Hepatocyte (in vitro differentiated cells): ENCODE results near the gene CELA2A.

ENCODE experiments used
- EZH2 ChIP-seq: fragments of 200-600 bp; sonication (generic); IDR thresholded peaks from 2 replicates; pipeline ENCODE4 v1.6.1; 2016; ENCODE audit warnings: antibody characterized with exemption, mild to moderate bottlenecking, borderline replicate concordance
- TF ChIP-seq, protein P1 (sequence below): fragments of 200-600 bp; sonication (generic); IDR thresholded peaks from 2 replicates; pipeline ENCODE4 v1.5.1; 2016; ENCODE audit warnings: antibody characterized with exemption, mild to moderate bottlenecking; ENCODE audit not compliant: poor library complexity

DNA sequence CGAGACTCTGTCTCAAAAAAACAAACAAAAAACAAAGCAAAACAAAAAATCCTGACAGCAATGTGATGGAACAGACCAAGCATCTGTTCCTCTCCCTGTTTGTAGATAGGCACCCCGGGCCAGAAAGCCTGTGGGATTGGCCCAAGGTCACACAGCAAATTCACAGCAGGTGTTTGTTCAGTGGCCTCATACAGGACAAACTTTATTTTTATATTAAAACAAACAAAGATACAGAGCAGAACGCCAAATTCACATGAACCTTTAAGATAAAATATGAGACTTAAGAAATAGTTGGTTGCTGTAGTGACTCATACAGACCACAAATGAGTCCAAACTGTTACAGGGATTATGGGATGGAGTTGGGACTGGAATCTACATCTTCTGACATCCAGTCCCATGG, 2.3 kb upstream of the CELA2A start:
- TF ChIP-seq EZH2 = no peak
- TF ChIP-seq, protein P1, sequence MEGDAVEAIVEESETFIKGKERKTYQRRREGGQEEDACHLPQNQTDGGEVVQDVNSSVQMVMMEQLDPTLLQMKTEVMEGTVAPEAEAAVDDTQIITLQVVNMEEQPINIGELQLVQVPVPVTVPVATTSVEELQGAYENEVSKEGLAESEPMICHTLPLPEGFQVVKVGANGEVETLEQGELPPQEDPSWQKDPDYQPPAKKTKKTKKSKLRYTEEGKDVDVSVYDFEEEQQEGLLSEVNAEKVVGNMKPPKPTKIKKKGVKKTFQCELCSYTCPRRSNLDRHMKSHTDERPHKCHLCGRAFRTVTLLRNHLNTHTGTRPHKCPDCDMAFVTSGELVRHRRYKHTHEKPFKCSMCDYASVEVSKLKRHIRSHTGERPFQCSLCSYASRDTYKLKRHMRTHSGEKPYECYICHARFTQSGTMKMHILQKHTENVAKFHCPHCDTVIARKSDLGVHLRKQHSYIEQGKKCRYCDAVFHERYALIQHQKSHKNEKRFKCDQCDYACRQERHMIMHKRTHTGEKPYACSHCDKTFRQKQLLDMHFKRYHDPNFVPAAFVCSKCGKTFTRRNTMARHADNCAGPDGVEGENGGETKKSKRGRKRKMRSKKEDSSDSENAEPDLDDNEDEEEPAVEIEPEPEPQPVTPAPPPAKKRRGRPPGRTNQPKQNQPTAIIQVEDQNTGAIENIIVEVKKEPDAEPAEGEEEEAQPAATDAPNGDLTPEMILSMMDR = no peak
